NCI-H128 (cell line): ENCODE results near the gene PLCB2.

Source experiments
- DNase-seq: peaks from one replicate; lab custom pipeline; 2025; ENCODE audit not compliant: unreplicated experiment; lab: John Stamatoyannopoulos, UW

The PLCB2 gene

DNA sequence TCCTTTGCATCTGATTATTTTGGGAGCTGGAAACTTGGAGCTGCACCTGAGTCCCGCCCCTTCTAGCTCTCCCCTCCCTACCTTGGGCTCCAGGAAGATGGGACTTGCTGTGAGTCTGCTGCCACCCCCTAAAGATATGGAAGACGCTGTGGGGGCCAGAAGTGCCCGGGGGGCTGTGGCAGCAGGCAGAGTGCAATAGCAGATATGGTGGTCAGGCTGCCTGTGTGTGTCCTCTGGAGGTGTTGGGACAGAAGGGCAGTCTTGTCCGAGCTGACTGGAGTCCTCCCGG lies 68.4 kb downstream of the PLCB2 start:
- DNase-seq = no peak

DNA sequence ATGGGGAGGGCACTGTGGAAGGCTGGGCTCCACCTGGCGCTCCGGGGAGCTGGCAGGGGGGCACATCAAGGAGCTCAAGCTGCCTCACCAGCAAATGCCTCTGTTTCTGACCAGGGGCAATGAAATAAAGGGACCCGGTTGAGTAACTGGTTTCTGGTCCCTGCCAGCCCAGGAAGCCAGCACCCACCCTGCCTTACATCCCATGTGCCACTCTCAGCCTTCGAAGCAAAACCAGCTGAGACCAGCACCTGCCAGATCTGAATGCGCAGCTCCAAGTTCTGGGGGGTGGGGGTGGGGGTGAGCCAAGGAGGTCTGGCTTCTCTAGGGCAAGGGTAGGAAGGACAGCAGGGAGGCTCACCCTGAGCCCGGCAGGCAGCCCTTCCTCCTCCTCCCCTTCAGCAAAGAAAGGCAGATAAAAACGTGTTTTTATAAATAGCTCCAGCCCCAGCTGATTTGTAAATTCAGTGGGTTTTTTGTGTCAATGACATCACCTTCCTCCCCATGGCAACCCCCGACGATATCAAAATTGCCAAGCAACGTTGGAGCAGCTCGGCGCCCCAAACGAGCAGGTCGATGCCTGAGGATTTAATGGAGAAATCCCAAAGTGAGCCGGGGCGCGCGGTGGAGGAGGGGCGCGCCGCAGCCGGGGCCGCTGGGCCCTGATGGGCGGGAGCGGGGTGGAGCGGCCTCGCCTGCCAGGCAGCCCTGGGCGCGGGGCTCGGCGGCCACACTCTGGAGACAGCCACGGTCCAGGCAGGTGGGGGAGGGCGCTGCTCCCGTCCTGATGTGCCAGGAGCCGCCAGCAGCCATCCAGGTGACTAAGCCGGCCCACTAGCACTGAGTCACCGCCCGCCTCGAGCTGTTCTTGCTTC lies 69.0 kb downstream of the PLCB2 start, which contains the start of gene PAK6:
PAK6 (plus strand) TSS at position 532 of the 872 bp plus-strand sequence. CDS start 25,723 bp downstream, outside the sequence.
- no peak for DNase-seq
